Neural cell (in vitro differentiated cells): ENCODE results near the gene IDS.

Experiments used
- CTCF ChIP-seq: fragments of 450-650 bp; IDR thresholded peaks from 2 replicates; pipeline ENCODE4 v1.5.1; 2014; ENCODE audit warnings: antibody characterized with exemption, mild to moderate bottlenecking, moderate library complexity; ENCODE audit not compliant: poor library complexity, severe bottlenecking
- EP300 ChIP-seq: fragments of 450-650 bp; conservative IDR thresholded peaks from 2 replicates; pipeline ENCODE4 v1.6.1; 2014; ENCODE audit warnings: antibody characterized with exemption, mild to moderate bottlenecking, moderate library complexity; ENCODE audit not compliant: poor library complexity, severe bottlenecking

DNA sequence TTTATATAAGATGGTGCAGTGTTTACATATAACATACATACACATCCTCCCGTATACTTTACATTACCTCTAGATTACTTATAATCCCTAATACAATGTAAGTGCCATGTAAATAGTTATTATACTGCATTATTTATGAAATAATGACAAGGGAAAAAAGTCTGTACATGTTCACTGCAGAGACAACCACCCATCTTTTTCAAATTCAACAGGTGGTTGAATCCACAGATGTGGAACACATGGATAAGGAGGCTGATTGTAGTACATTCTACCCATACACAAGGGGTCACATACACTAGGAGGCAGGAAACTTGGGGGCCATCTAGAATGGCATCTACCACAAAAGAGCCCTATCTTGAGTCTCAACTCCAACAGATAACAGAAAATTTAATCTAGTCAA, 3.4 kb upstream of the IDS start:
- TF ChIP-seq CTCF (no peak), EP300 (no peak)
